AG09319 (cell line): ENCODE results near the gene RHBDD1.
"Not testable (repeated sequence)": the region's sequence is repeated elsewhere in the genome, so short reads cannot be mapped to it uniquely, and the experiment has no call there.

ENCODE experiments used
- DNase-seq: peaks from one replicate; pipeline ENCODE4 v3.0.0-alpha.2; 2010; ENCODE audit warnings: low read depth; ENCODE audit errors: extremely low read depth
- CTCF ChIP-seq: IDR thresholded peaks from 2 replicates; pipeline ENCODE4 v1.5.1; 2011; ENCODE audit warnings: low read depth, mild to moderate bottlenecking, inconsistent platforms, low read length, moderate library complexity

RHBDD1 gene

GRCh38 chr2:226837787-226838603 lies 2.1 kb downstream of the RHBDD1 start:
- DNase-seq = no peak
- no peak for TF ChIP-seq CTCF

GRCh38 chr2:226838722-226839121 lies 2.9 kb downstream of the RHBDD1 start:
- DNase-seq = no peak
- no peak for TF ChIP-seq CTCF

GRCh38 chr2:226839161-226839560 lies 3.3 kb downstream of the RHBDD1 start:
- TF ChIP-seq CTCF = no peak
- no peak for DNase-seq

- no peak for DNase-seq
- TF ChIP-seq CTCF = no peak
These were observed 4.1 kb downstream of the RHBDD1 start for GRCh38 chr2:226839951-226840350.

GRCh38 chr2:226843001-226843400 lies 7.1 kb downstream of the RHBDD1 start:
- not testable (repeated sequence) for DNase-seq

GRCh38 chr2:226845386-226846116 lies 9.7 kb downstream of the RHBDD1 start:
- TF ChIP-seq CTCF = no peak
- no peak for DNase-seq

- TF ChIP-seq CTCF = no peak
These were observed 11.2 kb downstream of the RHBDD1 start for GRCh38 chr2:226847090-226847489.

GRCh38 chr2:226847511-226847910 lies 11.7 kb downstream of the RHBDD1 start:
- DNase-seq = no peak
- TF ChIP-seq CTCF = no peak

More at GRCh38 chr2:226847090-226847489, 11.2 kb downstream of the RHBDD1 start:
- DNase-seq = no peak
